Mucosa of stomach (tissue), 1 donor: ENCODE data around the gene TEX13B.

ENCODE experiments used
- H3K27me3 ChIP-seq: one replicate; pipeline ENCODE4 v1.7.0; 2013; ENCODE audit warnings: mild to moderate bottlenecking, low read length; ENCODE audit not compliant: control insufficient read depth, insufficient read depth
- H3K36me3 ChIP-seq: one replicate; pipeline ENCODE4 v1.7.0; 2013; ENCODE audit warnings: low read length; ENCODE audit not compliant: control insufficient read depth, insufficient read depth
- H3K4me1 ChIP-seq: one replicate; pipeline ENCODE4 v1.7.0; 2013; ENCODE audit warnings: mild to moderate bottlenecking, low read length; ENCODE audit not compliant: control insufficient read depth, insufficient read depth
- H3K4me3 ChIP-seq: one replicate; pipeline ENCODE4 v1.7.0; 2013; ENCODE audit warnings: low read length
- H3K9ac ChIP-seq: one replicate; pipeline ENCODE4 v1.7.0; 2013; ENCODE audit warnings: mild to moderate bottlenecking, low read length, moderate library complexity
- H3K9me3 ChIP-seq: one replicate; pipeline ENCODE4 v1.7.0; 2013; ENCODE audit warnings: mild to moderate bottlenecking, low read length, moderate library complexity; ENCODE audit not compliant: control insufficient read depth
- donor health status: Pancreatic carcinoma.

Gene TEX13B

DNA sequence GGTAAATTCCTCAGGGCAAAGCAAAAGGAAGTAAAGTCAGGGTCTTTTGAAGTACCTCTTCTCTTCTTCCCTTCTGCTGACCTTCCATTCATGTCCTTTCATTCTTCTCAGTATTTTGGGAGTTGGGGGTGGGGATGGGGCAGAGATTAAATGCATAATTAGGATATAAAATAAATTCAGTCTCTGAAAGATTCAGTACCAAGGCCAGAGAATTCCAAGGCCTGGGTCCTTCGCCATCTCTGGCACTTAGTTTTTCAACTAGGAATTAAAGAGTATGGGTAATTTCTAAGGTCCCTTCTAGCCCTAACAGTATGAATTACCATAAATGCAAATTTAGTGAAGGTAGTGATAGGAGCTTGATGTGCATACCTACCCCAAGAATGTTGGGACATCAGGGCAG lies 47.9 kb downstream of the TEX13B start:
- Histone ChIP-seq H3K4me1 (no peaks in the 10 kb centered on the region), H3K4me3 (no peak overlapping the region), H3K9me3 (no peaks in the 10 kb centered on the region), H3K27me3 (peaks cover 4% of the 10 kb centered on the region), H3K36me3 (no peaks in the 10 kb centered on the region), H3K9ac (no peak overlapping the region)
